Skin of body (tissue), 3 donors: ENCODE results near the gene GADD45B. TPM values are rescaled to one million over a fixed set of nuclear protein-coding genes. Genes with fewer than 3 reads are reported as not detected.
"Not testable (repeated sequence)": the region's sequence is repeated elsewhere in the genome, so short reads cannot be mapped to it uniquely, and the experiment has no call there.

Experiments used
- DNase-seq: peaks from one replicate; lab custom pipeline; 2025; lab: John Stamatoyannopoulos, UW
- small RNA-seq: library from RNA; depleted of rRNA; stranded (forward); fragments of <200 nt; gene quantifications from one replicate; pipeline ENCODE3, GENCODE V24; 2014; ENCODE audit warnings: low replicate concordance
- total RNA-seq: library from RNA; depleted of rRNA; stranded (reverse); fragments of >200 nt; gene quantifications from one replicate; pipeline ENCODE4 v1.2.3, GENCODE V29; 2014

The GADD45B gene
- total RNA-seq, 1 donor from 2014 or later, result 55.8 TPM

GRCh38 chr19:2512523-2513431, 36.9 kb downstream of the GADD45B start:
- DNase-seq, result no peak

- no peak for DNase-seq
Measured at GRCh38 chr19:2514981-2515518, 39.1 kb downstream of the GADD45B start.

GRCh38 chr19:2516727-2517126, 40.8 kb downstream of the GADD45B start:
- no peak for DNase-seq

GRCh38 chr19:2517881-2518601, 42.1 kb downstream of the GADD45B start:
- DNase-seq, result no peak

- not testable (repeated sequence) for DNase-seq
Measured at GRCh38 chr19:2518856-2519255, 42.9 kb downstream of the GADD45B start.

GRCh38 chr19:2519482-2519881, 43.6 kb downstream of the GADD45B start:
- no peak for DNase-seq

GRCh38 chr19:2523630-2524311, 47.8 kb downstream of the GADD45B start:
- DNase-seq, result no peak

- DNase-seq, result no peak
Measured at GRCh38 chr19:2524361-2524839, 48.5 kb downstream of the GADD45B start.

- no peak for DNase-seq
Measured at GRCh38 chr19:2524840-2525723, 49.2 kb downstream of the GADD45B start.

- no peak for DNase-seq
Measured at GRCh38 chr19:2527171-2527570, 51.2 kb downstream of the GADD45B start.

GRCh38 chr19:2527686-2528085, 51.8 kb downstream of the GADD45B start:
- DNase-seq, result no peak

Small RNA genes lying within 50 kb of the gene (small RNA-seq; reads per million reads assigned to genes)
- gene RNU6-993P, result not detected

Other genes starting within 250 kb of the GADD45B start
- gene PLEKHJ1, start 239.8 kb upstream of the GADD45B start, total RNA-seq, result 36.7 TPM
- 51.5 TPM for gene SF3A2, start 239.3 kb upstream of the GADD45B start, total RNA-seq
- gene AMH, start 226.8 kb upstream of the GADD45B start, total RNA-seq, result not detected
- gene JSRP1, start 219.7 kb upstream of the GADD45B start, total RNA-seq, result 4.5 TPM
- gene PEAK3, start 194.0 kb upstream of the GADD45B start, total RNA-seq, result 0.20 TPM
- not detected for gene LINGO3, start 168.0 kb upstream of the GADD45B start, total RNA-seq
- gene LSM7, start 147.5 kb upstream of the GADD45B start, total RNA-seq, result 57.0 TPM
- 23.6 TPM for gene SPPL2B, start 147.4 kb upstream of the GADD45B start, total RNA-seq
- gene TMPRSS9, start 115.9 kb upstream of the GADD45B start, total RNA-seq, result 0.20 TPM
- 22.6 TPM for gene TIMM13, start 48.5 kb upstream of the GADD45B start, total RNA-seq
- gene LMNB2, start 19.2 kb upstream of the GADD45B start, total RNA-seq, result 34.1 TPM
- gene GNG7, start 226.6 kb downstream of the GADD45B start, total RNA-seq, result 2.4 TPM
- gene DIRAS1, start 245.2 kb downstream of the GADD45B start, total RNA-seq, result 2.9 TPM